Activated T-cell treated with anti-CD3 and anti-CD28 coated beads, Interleukin-2, amount 50 U/mL, for 24 hours (primary cell): ENCODE measurements around the gene ECI1.
A peak's percentile ranks its signal among the peaks of the same experiment; 100 is the strongest.

Experiments used
- DNase-seq: peaks from one replicate; pipeline ENCODE4 v3.0.0-alpha.2; 2020
- H3K27ac Mint-ChIP-seq: 2 replicates; pipeline ENCODE4 v1.8.0; 2020; ENCODE audit warnings: mild to moderate bottlenecking, mixed read lengths
- H3K27me3 Mint-ChIP-seq: 2 replicates; pipeline ENCODE4 v1.8.0; 2020; ENCODE audit warnings: mixed read lengths
- H3K36me3 Mint-ChIP-seq: 2 replicates; pipeline ENCODE4 v1.8.0; 2020; ENCODE audit warnings: low read depth, mixed read lengths
- H3K4me1 Mint-ChIP-seq: 2 replicates; pipeline ENCODE4 v1.8.0; 2020; ENCODE audit warnings: low read depth, mixed read lengths
- H3K4me3 Mint-ChIP-seq: 2 replicates; pipeline ENCODE4 v1.8.0; 2020; ENCODE audit warnings: mild to moderate bottlenecking, moderate library complexity, mixed read lengths
- H3K9me3 Mint-ChIP-seq: 2 replicates; pipeline ENCODE4 v1.8.0; 2020; ENCODE audit warnings: mixed read lengths

Gene ECI1

GRCh38 chr16:2226245-2226793 is 25.1 kb downstream of the ECI1 start:
- Mint-ChIP-seq H3K4me3 (no peak overlapping the region), H3K27ac (peak overlapping the region; percentile 68), H3K9me3 (no peaks in the 10 kb centered on the region), H3K27me3 (no peaks in the 10 kb centered on the region), H3K4me1 (peaks cover 23% of the 10 kb centered on the region), H3K36me3 (peaks cover 48% of the 10 kb centered on the region)
- no peak for DNase-seq

GRCh38 chr16:2223942-2224486 is 27.4 kb downstream of the ECI1 start:
- H3K27ac Mint-ChIP-seq = peak overlapping the region; percentile 71
- peak overlapping the region; percentile 86 for H3K4me3 Mint-ChIP-seq
- no peaks in the 10 kb centered on the region for H3K9me3 Mint-ChIP-seq
- no peak for DNase-seq
- H3K36me3 Mint-ChIP-seq = peaks cover 26% of the 10 kb centered on the region
- no peaks in the 10 kb centered on the region for H3K27me3 Mint-ChIP-seq
- peaks cover 23% of the 10 kb centered on the region for H3K4me1 Mint-ChIP-seq

- no peaks in the 10 kb centered on the region for H3K27me3 Mint-ChIP-seq
- H3K36me3 Mint-ChIP-seq = peaks cover 21% of the 10 kb centered on the region
- H3K4me1 Mint-ChIP-seq = peaks cover 23% of the 10 kb centered on the region
- peak; percentile 100 for DNase-seq
- H3K9me3 Mint-ChIP-seq = no peaks in the 10 kb centered on the region
- H3K4me3 Mint-ChIP-seq = peak within 1 kb of the TSS; percentile 86
- peak within 1 kb of the TSS; percentile 75 for H3K27ac Mint-ChIP-seq
Measured at GRCh38 chr16:2223221-2223941, 28.0 kb downstream of the ECI1 start, which contains the start of gene E4F1. E4F1 (plus strand) TSS chr16:2223591; CDS start chr16:2223614, 23 bp downstream.

- peaks cover 29% of the 10 kb centered on the region for H3K36me3 Mint-ChIP-seq
- H3K4me1 Mint-ChIP-seq = peaks cover 26% of the 10 kb centered on the region
- no peaks in the 10 kb centered on the region for H3K27me3 Mint-ChIP-seq
- H3K27ac Mint-ChIP-seq = peak overlapping the region; percentile 96
- no peak for DNase-seq
- no peaks in the 10 kb centered on the region for H3K9me3 Mint-ChIP-seq
- peak overlapping the region; percentile 89 for H3K4me3 Mint-ChIP-seq
Measured at GRCh38 chr16:2216330-2216729, 35.1 kb downstream of the ECI1 start.

GRCh38 chr16:2214719-2214968 is 36.7 kb downstream of the ECI1 start, which contains the start of gene PGP:
PGP (minus strand) TSS chr16:2214840; CDS start chr16:2214777, 63 bp downstream.
- Mint-ChIP-seq H3K27ac (peak within 1 kb of the TSS; percentile 96), H3K27me3 (no peaks in the 10 kb centered on the region), H3K4me3 (peak within 1 kb of the TSS; percentile 89), H3K9me3 (no peaks in the 10 kb centered on the region), H3K36me3 (peaks cover 36% of the 10 kb centered on the region), H3K4me1 (peaks cover 26% of the 10 kb centered on the region)
- DNase-seq = no peak

- H3K4me3 Mint-ChIP-seq = peak overlapping the region; percentile 88
- H3K27me3 Mint-ChIP-seq = no peaks in the 10 kb centered on the region
- no peak for DNase-seq
- H3K4me1 Mint-ChIP-seq = peaks cover 26% of the 10 kb centered on the region
- peaks cover 42% of the 10 kb centered on the region for H3K36me3 Mint-ChIP-seq
- no peaks in the 10 kb centered on the region for H3K9me3 Mint-ChIP-seq
- peak overlapping the region; percentile 72 for H3K27ac Mint-ChIP-seq
Measured at GRCh38 chr16:2213817-2214718, 37.3 kb downstream of the ECI1 start.

GRCh38 chr16:2212362-2213324 is 38.7 kb downstream of the ECI1 start:
- DNase-seq = no peak
- peaks cover 56% of the 10 kb centered on the region for H3K36me3 Mint-ChIP-seq
- peaks cover 28% of the 10 kb centered on the region for H3K4me1 Mint-ChIP-seq
- H3K4me3 Mint-ChIP-seq = peak overlapping the region; percentile 88
- H3K9me3 Mint-ChIP-seq = no peaks in the 10 kb centered on the region
- peak overlapping the region; percentile 72 for H3K27ac Mint-ChIP-seq
- H3K27me3 Mint-ChIP-seq = no peaks in the 10 kb centered on the region

- peaks cover 63% of the 10 kb centered on the region for H3K36me3 Mint-ChIP-seq
- no peak for DNase-seq
- peak overlapping the region; percentile 88 for H3K4me3 Mint-ChIP-seq
- H3K4me1 Mint-ChIP-seq = peaks cover 34% of the 10 kb centered on the region
- no peaks in the 10 kb centered on the region for H3K27me3 Mint-ChIP-seq
- H3K9me3 Mint-ChIP-seq = no peaks in the 10 kb centered on the region
- peak overlapping the region; percentile 47 for H3K27ac Mint-ChIP-seq
Measured at GRCh38 chr16:2211923-2212347, 39.5 kb downstream of the ECI1 start.

- DNase-seq = no peak
- Mint-ChIP-seq H3K9me3 (no peaks in the 10 kb centered on the region), H3K4me1 (peaks cover 39% of the 10 kb centered on the region), H3K36me3 (peaks cover 73% of the 10 kb centered on the region), H3K4me3 (peak within 1 kb of the TSS; percentile 88), H3K27ac (peak within 1 kb of the TSS; percentile 47), H3K27me3 (no peaks in the 10 kb centered on the region)
Measured at GRCh38 chr16:2210386-2211365, 40.7 kb downstream of the ECI1 start, which contains the start of gene BRICD5. BRICD5 (minus strand) TSS chr16:2210863; CDS start chr16:2210833, 30 bp downstream.

GRCh38 chr16:2210009-2210332 is 41.4 kb downstream of the ECI1 start:
- H3K27me3 Mint-ChIP-seq = no peaks in the 10 kb centered on the region
- peaks cover 37% of the 10 kb centered on the region for H3K4me1 Mint-ChIP-seq
- DNase-seq = no peak
- H3K36me3 Mint-ChIP-seq = peaks cover 70% of the 10 kb centered on the region
- H3K27ac Mint-ChIP-seq = no peak overlapping the region
- no peak overlapping the region for H3K4me3 Mint-ChIP-seq
- H3K9me3 Mint-ChIP-seq = no peaks in the 10 kb centered on the region

- Mint-ChIP-seq H3K9me3 (no peaks in the 10 kb centered on the region), H3K27ac (no peak overlapping the region), H3K36me3 (peaks cover 70% of the 10 kb centered on the region), H3K4me3 (no peak overlapping the region), H3K27me3 (no peaks in the 10 kb centered on the region), H3K4me1 (peaks cover 41% of the 10 kb centered on the region)
- no peak for DNase-seq
Measured at GRCh38 chr16:2209258-2210008, 42.0 kb downstream of the ECI1 start.

- Mint-ChIP-seq H3K9me3 (no peaks in the 10 kb centered on the region), H3K27ac (no peak overlapping the region), H3K27me3 (no peaks in the 10 kb centered on the region), H3K4me3 (no peak overlapping the region), H3K36me3 (peaks cover 70% of the 10 kb centered on the region), H3K4me1 (peaks cover 43% of the 10 kb centered on the region)
- no peak for DNase-seq
Measured at GRCh38 chr16:2208772-2209171, 42.6 kb downstream of the ECI1 start.
